ENCODE data around the gene SIPA1.
A peak's percentile ranks its signal among the peaks of the same experiment; 100 is the strongest.

Gene SIPA1

GRCh38 chr11:65595543-65596281 lies 42.2 kb upstream of the SIPA1 start, which contains the start of gene KCNK7:
KCNK7 (minus strand) TSS chr11:65595800; CDS start chr11:65595772, 28 bp downstream.
- Histone ChIP-seq H3K4me1 (ENCODE audit: control insufficient read depth in 1 of 2, insufficient read depth in 2 of 2, low read length in 2 of 2) (peaks cover 11 to 12% of the 10 kb centered on the region in 2 donors), H3K27me3 (ENCODE audit: control insufficient read depth in 1 of 2, insufficient read depth in 2 of 2, low read length in 2 of 2) (no peaks in the 10 kb centered on the region), H3K27ac (ENCODE audit: low read depth, low read length) (no peak within 1 kb of the TSS), H3K9me3 (ENCODE audit: control insufficient read depth in 1 of 2, low read length in 2 of 2) (no peaks in the 10 kb centered on the region), H3K4me3 (ENCODE audit: low read depth in 1 of 2, low read length in 2 of 2) (no peak within 1 kb of the TSS), H3K9ac (ENCODE audit: low read depth in 1 of 2, low read length in 2 of 2) (no peak within 1 kb of the TSS), H3K36me3 (ENCODE audit: control insufficient read depth in 1 of 2, insufficient read depth in 2 of 2, low read length in 2 of 2) (peaks cover 21 to 32% of the 10 kb centered on the region in 2 donors)

- H3K4me3 ChIP-seq (ENCODE audit: low read depth in 1 of 2, low read length in 2 of 2) = no peak overlapping the region
- peaks cover 11 to 12% of the 10 kb centered on the region in 2 donors for H3K4me1 ChIP-seq (ENCODE audit: control insufficient read depth in 1 of 2, insufficient read depth in 2 of 2, low read length in 2 of 2)
- no peak overlapping the region for H3K27ac ChIP-seq (ENCODE audit: low read depth, low read length)
- no peaks in the 10 kb centered on the region for H3K27me3 ChIP-seq (ENCODE audit: control insufficient read depth in 1 of 2, insufficient read depth in 2 of 2, low read length in 2 of 2)
- H3K9me3 ChIP-seq (ENCODE audit: control insufficient read depth in 1 of 2, low read length in 2 of 2) = no peaks in the 10 kb centered on the region
- peaks cover 24 to 32% of the 10 kb centered on the region in 2 donors for H3K36me3 ChIP-seq (ENCODE audit: control insufficient read depth in 1 of 2, insufficient read depth in 2 of 2, low read length in 2 of 2)
- no peak overlapping the region for H3K9ac ChIP-seq (ENCODE audit: low read depth in 1 of 2, low read length in 2 of 2)
Measured at GRCh38 chr11:65596520-65596919, 41.4 kb upstream of the SIPA1 start.

GRCh38 chr11:65598258-65598699 lies 39.6 kb upstream of the SIPA1 start:
- no peak overlapping the region for H3K4me3 ChIP-seq (ENCODE audit: low read depth in 1 of 2, low read length in 2 of 2)
- no peaks in the 10 kb centered on the region for H3K27me3 ChIP-seq (ENCODE audit: control insufficient read depth in 1 of 2, insufficient read depth in 2 of 2, low read length in 2 of 2)
- no peaks in the 10 kb centered on the region for H3K9me3 ChIP-seq (ENCODE audit: control insufficient read depth in 1 of 2, low read length in 2 of 2)
- no peak overlapping the region for H3K27ac ChIP-seq (ENCODE audit: low read depth, low read length)
- peaks cover 9 to 11% of the 10 kb centered on the region in 2 donors for H3K4me1 ChIP-seq (ENCODE audit: control insufficient read depth in 1 of 2, insufficient read depth in 2 of 2, low read length in 2 of 2)
- no peak overlapping the region for H3K9ac ChIP-seq (ENCODE audit: low read depth in 1 of 2, low read length in 2 of 2)
- peaks cover 24 to 34% of the 10 kb centered on the region in 2 donors for H3K36me3 ChIP-seq (ENCODE audit: control insufficient read depth in 1 of 2, insufficient read depth in 2 of 2, low read length in 2 of 2)

- Histone ChIP-seq H3K27me3 (ENCODE audit: control insufficient read depth in 1 of 2, insufficient read depth in 2 of 2, low read length in 2 of 2) (no peaks in the 10 kb centered on the region), H3K27ac (ENCODE audit: low read depth, low read length) (no peak overlapping the region), H3K4me1 (ENCODE audit: control insufficient read depth in 1 of 2, insufficient read depth in 2 of 2, low read length in 2 of 2) (peaks cover 9 to 11% of the 10 kb centered on the region in 2 donors), H3K9ac (ENCODE audit: low read depth in 1 of 2, low read length in 2 of 2) (no peak overlapping the region), H3K36me3 (ENCODE audit: control insufficient read depth in 1 of 2, insufficient read depth in 2 of 2, low read length in 2 of 2) (peaks cover 24 to 42% of the 10 kb centered on the region in 2 donors), H3K9me3 (ENCODE audit: control insufficient read depth in 1 of 2, low read length in 2 of 2) (no peaks in the 10 kb centered on the region), H3K4me3 (ENCODE audit: low read depth in 1 of 2, low read length in 2 of 2) (no peak overlapping the region)
Measured at GRCh38 chr11:65599216-65599954, 38.5 kb upstream of the SIPA1 start.

DNA sequence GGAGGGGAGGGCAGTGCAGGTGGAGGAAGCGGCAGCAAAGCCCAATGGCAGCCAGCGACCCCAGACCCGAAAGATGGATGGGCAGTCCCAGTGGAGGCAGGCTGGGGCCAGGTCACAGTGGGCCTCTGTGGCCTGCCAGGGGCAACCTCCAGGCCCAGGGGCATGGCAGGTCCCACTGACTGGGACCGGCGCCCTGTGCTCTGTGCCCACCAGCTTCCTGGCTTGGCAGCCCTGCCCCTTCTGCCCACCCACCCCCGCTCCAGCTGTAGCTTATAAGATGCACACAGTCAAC lies 38.0 kb upstream of the SIPA1 start:
- Histone ChIP-seq H3K36me3 (ENCODE audit: control insufficient read depth in 1 of 2, insufficient read depth in 2 of 2, low read length in 2 of 2) (peaks cover 28 to 47% of the 10 kb centered on the region in 2 donors), H3K4me1 (ENCODE audit: control insufficient read depth in 1 of 2, insufficient read depth in 2 of 2, low read length in 2 of 2) (peaks cover 9 to 10% of the 10 kb centered on the region in 2 donors), H3K27me3 (ENCODE audit: control insufficient read depth in 1 of 2, insufficient read depth in 2 of 2, low read length in 2 of 2) (no peaks in the 10 kb centered on the region), H3K27ac (ENCODE audit: low read depth, low read length) (no peak overlapping the region), H3K9me3 (ENCODE audit: control insufficient read depth in 1 of 2, low read length in 2 of 2) (no peaks in the 10 kb centered on the region), H3K4me3 (ENCODE audit: low read depth in 1 of 2, low read length in 2 of 2) (no peak overlapping the region), H3K9ac (ENCODE audit: low read depth in 1 of 2, low read length in 2 of 2) (no peak overlapping the region)

DNA sequence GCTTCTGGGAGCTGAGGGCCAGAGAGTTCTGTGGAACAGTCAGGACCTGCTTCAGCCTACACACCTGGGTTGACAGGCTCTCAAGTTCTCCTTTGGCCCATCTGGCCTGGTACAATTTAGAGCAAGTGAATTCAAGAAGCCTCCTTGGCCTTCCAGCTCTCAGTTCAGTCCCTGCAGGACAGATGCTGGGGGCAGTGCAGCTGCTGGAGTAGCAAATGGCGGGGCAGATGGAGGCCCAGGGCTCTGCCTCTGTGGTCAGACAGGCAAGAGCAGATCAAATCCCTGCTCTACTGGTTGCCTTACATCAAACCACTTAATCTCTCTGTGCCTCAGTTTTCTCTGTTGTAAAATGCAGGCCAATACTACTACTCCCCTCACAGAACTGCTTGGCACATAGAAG lies 33.6 kb upstream of the SIPA1 start:
- H3K9ac ChIP-seq (ENCODE audit: low read depth in 1 of 2, low read length in 2 of 2) = no peak overlapping the region
- H3K27ac ChIP-seq (ENCODE audit: low read depth, low read length) = no peak overlapping the region
- H3K36me3 ChIP-seq (ENCODE audit: control insufficient read depth in 1 of 2, insufficient read depth in 2 of 2, low read length in 2 of 2) = peaks cover 38 to 60% of the 10 kb centered on the region in 2 donors
- no peaks in the 10 kb centered on the region for H3K27me3 ChIP-seq (ENCODE audit: control insufficient read depth in 1 of 2, insufficient read depth in 2 of 2, low read length in 2 of 2)
- H3K4me1 ChIP-seq (ENCODE audit: control insufficient read depth in 1 of 2, insufficient read depth in 2 of 2, low read length in 2 of 2) = peaks cover 0 to 9% of the 10 kb centered on the region in 2 donors
- no peaks in the 10 kb centered on the region for H3K9me3 ChIP-seq (ENCODE audit: control insufficient read depth in 1 of 2, low read length in 2 of 2)
- no peak overlapping the region for H3K4me3 ChIP-seq (ENCODE audit: low read depth in 1 of 2, low read length in 2 of 2)

DNA sequence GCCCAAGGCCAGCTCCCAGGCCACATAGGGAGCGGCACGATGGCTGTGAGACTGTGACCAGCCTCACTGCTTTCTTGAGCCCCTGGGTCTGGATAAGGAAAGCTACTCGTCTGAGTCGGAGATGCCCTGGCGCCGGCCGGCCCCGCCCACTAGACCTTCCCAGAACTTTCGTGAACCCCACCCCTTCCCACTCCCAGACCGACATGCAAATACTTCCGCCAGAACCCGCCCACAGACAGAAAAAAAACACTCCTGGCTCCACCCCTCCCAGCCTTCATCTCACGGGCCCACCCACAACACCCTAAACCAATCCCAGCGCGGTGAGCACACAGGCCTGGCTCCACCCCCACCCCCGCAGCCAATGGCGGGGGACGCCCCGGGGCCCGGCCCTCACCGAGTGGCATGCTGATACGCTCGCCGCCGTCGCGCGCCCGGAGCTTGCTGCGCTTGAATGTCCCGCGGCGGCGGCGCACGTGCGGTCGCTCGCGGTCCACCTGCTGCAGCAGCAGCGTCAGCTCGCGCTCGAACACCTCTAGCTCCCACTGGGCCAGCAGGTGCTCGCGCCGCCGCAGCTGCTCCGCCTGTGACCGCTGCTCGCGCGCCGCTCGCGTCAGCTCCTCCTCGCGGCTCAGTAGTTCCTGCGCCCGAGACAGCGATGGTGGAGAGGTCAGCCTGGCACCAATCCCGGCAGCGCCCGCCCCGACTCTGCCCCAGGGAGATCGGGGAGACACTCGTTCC lies 30.9 kb upstream of the SIPA1 start:
- H3K4me3 ChIP-seq (ENCODE audit: low read depth in 1 of 2, low read length in 2 of 2) = peak overlapping the region in 1 of 2 donors; percentile 13
- peaks cover 29 to 73% of the 10 kb centered on the region in 2 donors for H3K36me3 ChIP-seq (ENCODE audit: control insufficient read depth in 1 of 2, insufficient read depth in 2 of 2, low read length in 2 of 2)
- H3K9me3 ChIP-seq (ENCODE audit: control insufficient read depth in 1 of 2, low read length in 2 of 2) = no peaks in the 10 kb centered on the region
- H3K9ac ChIP-seq (ENCODE audit: low read depth in 1 of 2, low read length in 2 of 2) = no peak overlapping the region
- peaks cover 17 to 36% of the 10 kb centered on the region in 2 donors for H3K4me1 ChIP-seq (ENCODE audit: control insufficient read depth in 1 of 2, insufficient read depth in 2 of 2, low read length in 2 of 2)
- H3K27ac ChIP-seq (ENCODE audit: low read depth, low read length) = peak overlapping the region; percentile 56
- H3K27me3 ChIP-seq (ENCODE audit: control insufficient read depth in 1 of 2, insufficient read depth in 2 of 2, low read length in 2 of 2) = no peaks in the 10 kb centered on the region

GRCh38 chr11:65607614-65608426 lies 30.1 kb upstream of the SIPA1 start:
- Histone ChIP-seq H3K9me3 (ENCODE audit: control insufficient read depth in 1 of 2, low read length in 2 of 2) (no peaks in the 10 kb centered on the region), H3K27me3 (ENCODE audit: control insufficient read depth in 1 of 2, insufficient read depth in 2 of 2, low read length in 2 of 2) (no peaks in the 10 kb centered on the region), H3K4me3 (ENCODE audit: low read depth in 1 of 2, low read length in 2 of 2) (peak overlapping the region in 1 of 2 donors; percentile 13), H3K4me1 (ENCODE audit: control insufficient read depth in 1 of 2, insufficient read depth in 2 of 2, low read length in 2 of 2) (peaks cover 25 to 44% of the 10 kb centered on the region in 2 donors), H3K27ac (ENCODE audit: low read depth, low read length) (no peak overlapping the region), H3K36me3 (ENCODE audit: control insufficient read depth in 1 of 2, insufficient read depth in 2 of 2, low read length in 2 of 2) (peaks cover 29 to 78% of the 10 kb centered on the region in 2 donors), H3K9ac (ENCODE audit: low read depth in 1 of 2, low read length in 2 of 2) (no peak overlapping the region)

DNA sequence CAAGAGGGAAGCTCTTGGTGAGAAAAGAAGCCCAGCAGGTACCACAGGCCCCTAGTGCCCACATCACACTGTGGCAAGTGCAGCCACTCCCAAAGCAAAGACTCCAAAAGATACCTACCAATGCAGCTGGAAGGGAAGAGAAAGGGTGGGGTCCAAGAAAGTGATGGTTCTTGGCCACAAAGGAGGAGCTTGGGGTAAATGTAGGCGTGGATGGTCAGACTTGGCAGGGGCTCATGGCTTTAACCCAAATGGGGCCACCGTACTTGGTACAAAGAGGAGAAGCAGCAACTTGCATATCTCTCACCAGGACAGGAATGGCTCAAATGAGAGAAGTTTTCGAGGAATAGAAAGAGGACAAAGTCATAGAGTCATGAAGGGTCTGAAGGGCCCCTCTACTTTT lies 28.7 kb upstream of the SIPA1 start:
- Histone ChIP-seq H3K4me3 (ENCODE audit: low read depth in 1 of 2, low read length in 2 of 2) (no peak overlapping the region), H3K27ac (ENCODE audit: low read depth, low read length) (no peak overlapping the region), H3K9ac (ENCODE audit: low read depth in 1 of 2, low read length in 2 of 2) (no peak overlapping the region), H3K36me3 (ENCODE audit: control insufficient read depth in 1 of 2, insufficient read depth in 2 of 2, low read length in 2 of 2) (peaks cover 29 to 67% of the 10 kb centered on the region in 2 donors), H3K9me3 (ENCODE audit: control insufficient read depth in 1 of 2, low read length in 2 of 2) (no peaks in the 10 kb centered on the region), H3K27me3 (ENCODE audit: control insufficient read depth in 1 of 2, insufficient read depth in 2 of 2, low read length in 2 of 2) (no peaks in the 10 kb centered on the region), H3K4me1 (ENCODE audit: control insufficient read depth in 1 of 2, insufficient read depth in 2 of 2, low read length in 2 of 2) (peaks cover 30 to 51% of the 10 kb centered on the region in 2 donors)

Data from duodenal mucosa (tissue), 2 donors.